ENCODE measurements around the gene SRBD1.

Gene SRBD1

DNA sequence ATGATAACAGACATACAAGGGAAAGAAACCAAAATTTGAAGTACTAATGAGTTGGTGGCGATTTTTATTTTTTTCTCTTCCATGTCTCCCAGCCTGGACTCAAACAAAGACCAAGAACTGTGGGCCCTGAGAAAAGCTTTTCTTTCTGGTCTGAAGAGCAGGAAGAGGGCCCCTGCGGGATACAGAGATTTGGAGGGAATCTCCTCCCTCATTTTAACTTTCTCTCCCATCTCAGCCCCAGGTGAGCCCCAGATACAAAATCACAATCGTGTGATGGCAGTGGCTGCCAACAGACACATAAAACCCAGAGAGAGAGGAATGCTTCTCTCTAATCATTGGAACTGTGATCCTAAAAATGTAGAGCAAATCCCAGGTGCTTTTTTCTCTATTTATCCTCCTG is 20.9 kb upstream of the SRBD1 start:
- Histone ChIP-seq H2AK5ac (ENCODE audit: low read length, severe bottlenecking) (no peak overlapping the region), H3K9ac (ENCODE audit: low read length) (no peak overlapping the region), H2AFZ (ENCODE audit: low read depth, low read length) (no peak overlapping the region), H2BK5ac (ENCODE audit: low read depth, low read length, poor library complexity, severe bottlenecking) (no peak overlapping the region), H3K4ac (ENCODE audit: low read depth in 1 of 2, low read length in 2 of 2) (no peak overlapping the region), H4K91ac (ENCODE audit: low read length) (no peak overlapping the region), H3K9me3 (ENCODE audit: control insufficient read depth, low read length) (no peaks in the 10 kb centered on the region), H3K36me3 (ENCODE audit: control insufficient read depth in 1 of 2, insufficient read depth in 2 of 2, low read depth in 1 of 2, low read length in 2 of 2) (no peaks in the 10 kb centered on the region), H3K79me1 (replicated peaks; ENCODE audit: low read length, poor library complexity, severe bottlenecking) (no peaks in the 10 kb centered on the region), H2BK120ac (ENCODE audit: low read depth, low read length) (no peak overlapping the region), H3K4me3 (ENCODE audit: insufficient read depth in 1 of 2, low read depth in 1 of 2, low read length in 2 of 2) (no peak overlapping the region), H3K18ac (ENCODE audit: low read depth in 1 of 2, low read length in 2 of 2) (no peak overlapping the region), H3K27me3 (ENCODE audit: control insufficient read depth in 1 of 2, insufficient read depth in 1 of 2, low read length in 2 of 2) (peaks cover 0 to 6% of the 10 kb centered on the region in 2 experiments), H3K4me1 (ENCODE audit: control insufficient read depth, insufficient read depth, low read depth, low read length) (peaks cover 3% of the 10 kb centered on the region), H3K27ac (ENCODE audit: low read length, poor library complexity, severe bottlenecking) (no peak overlapping the region), H3K4me2 (ENCODE audit: low read length, poor library complexity, severe bottlenecking) (no peak overlapping the region), H3K14ac (ENCODE audit: low read length in 2 of 2) (no peak overlapping the region), H4K8ac (ENCODE audit: low read length) (no peak overlapping the region), H2BK12ac (ENCODE audit: low read length in 2 of 2) (no peak overlapping the region), H3K23ac (ENCODE audit: low read length in 2 of 2) (no peak overlapping the region), H2BK15ac (ENCODE audit: low read depth, poor library complexity, severe bottlenecking) (no peak overlapping the region)
- 17% methylated on average over 2 of the region's 3 CpGs for WGBS
- no peak for DNase-seq

DNA sequence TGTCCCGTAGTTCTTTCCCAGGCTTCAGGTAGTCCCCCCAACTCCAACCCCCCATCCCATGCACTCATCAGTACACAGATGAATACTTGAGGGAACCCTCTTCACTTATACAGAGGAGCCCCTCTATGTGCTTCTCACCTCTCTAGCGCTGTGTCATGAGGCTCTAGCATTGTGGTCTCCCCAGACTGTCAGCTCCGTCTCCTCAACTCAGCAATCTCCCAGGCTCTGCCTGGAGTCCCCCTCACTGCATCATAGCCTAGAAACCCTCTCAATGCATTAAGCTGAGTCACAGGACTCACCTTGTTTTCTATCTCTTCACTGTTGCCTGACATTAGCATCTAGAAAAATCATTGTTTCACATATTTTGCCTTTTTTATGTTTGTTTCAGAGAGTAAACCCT is 20.3 kb upstream of the SRBD1 start:
- Histone ChIP-seq H3K27me3 (ENCODE audit: control insufficient read depth in 1 of 2, insufficient read depth in 1 of 2, low read length in 2 of 2) (peaks cover 0 to 9% of the 10 kb centered on the region in 2 experiments), H3K4ac (ENCODE audit: low read depth in 1 of 2, low read length in 2 of 2) (no peak overlapping the region), H2AK5ac (ENCODE audit: low read length, severe bottlenecking) (no peak overlapping the region), H4K8ac (ENCODE audit: low read length) (no peak overlapping the region), H3K9ac (ENCODE audit: low read length) (no peak overlapping the region), H2BK12ac (ENCODE audit: low read length in 2 of 2) (no peak overlapping the region), H3K23ac (ENCODE audit: low read length in 2 of 2) (no peak overlapping the region), H4K91ac (ENCODE audit: low read length) (no peak overlapping the region), H3K36me3 (ENCODE audit: control insufficient read depth in 1 of 2, insufficient read depth in 2 of 2, low read depth in 1 of 2, low read length in 2 of 2) (no peaks in the 10 kb centered on the region), H2BK120ac (ENCODE audit: low read depth, low read length) (no peak overlapping the region), H3K14ac (ENCODE audit: low read length in 2 of 2) (no peak overlapping the region), H3K4me2 (ENCODE audit: low read length, poor library complexity, severe bottlenecking) (no peak overlapping the region), H3K18ac (ENCODE audit: low read depth in 1 of 2, low read length in 2 of 2) (no peak overlapping the region), H3K4me1 (ENCODE audit: control insufficient read depth, insufficient read depth, low read depth, low read length) (peaks cover 3% of the 10 kb centered on the region), H3K4me3 (ENCODE audit: insufficient read depth in 1 of 2, low read depth in 1 of 2, low read length in 2 of 2) (no peak overlapping the region), H3K27ac (ENCODE audit: low read length, poor library complexity, severe bottlenecking) (no peak overlapping the region), H2AFZ (ENCODE audit: low read depth, low read length) (no peak overlapping the region), H2BK15ac (ENCODE audit: low read depth, poor library complexity, severe bottlenecking) (no peak overlapping the region), H3K9me3 (ENCODE audit: control insufficient read depth, low read length) (no peaks in the 10 kb centered on the region), H3K79me1 (replicated peaks; ENCODE audit: low read length, poor library complexity, severe bottlenecking) (no peaks in the 10 kb centered on the region), H2BK5ac (ENCODE audit: low read depth, low read length, poor library complexity, severe bottlenecking) (no peak overlapping the region)
- 92% methylated on average over 3 of the region's 3 CpGs for WGBS
- no peak for DNase-seq

DNA sequence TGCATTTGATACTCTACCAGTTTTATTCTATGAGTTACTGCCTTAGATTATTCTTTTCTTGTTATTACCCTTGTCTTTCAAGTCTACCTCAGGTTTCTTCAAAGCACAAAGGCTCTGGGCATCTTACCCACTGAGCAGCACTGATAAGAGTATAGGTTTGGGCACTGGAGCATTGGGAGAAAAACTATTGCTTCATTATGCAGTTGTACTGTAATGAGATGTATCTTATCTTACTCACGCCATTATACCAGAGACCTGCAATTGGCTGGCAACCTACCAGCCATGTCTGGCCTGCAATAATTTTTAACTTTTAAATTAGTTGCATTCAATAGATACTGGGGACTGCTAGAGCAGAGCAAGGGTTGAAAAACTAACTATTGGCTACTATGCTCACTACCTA is 18.9 kb upstream of the SRBD1 start:
- H3K4me1 ChIP-seq (ENCODE audit: control insufficient read depth, insufficient read depth, low read depth, low read length): peaks cover 3% of the 10 kb centered on the region
- H4K91ac ChIP-seq (ENCODE audit: low read length): no peak overlapping the region
- H3K9me3 ChIP-seq (ENCODE audit: control insufficient read depth, low read length): no peaks in the 10 kb centered on the region
- H3K27ac ChIP-seq (ENCODE audit: low read length, poor library complexity, severe bottlenecking): no peak overlapping the region
- H3K4ac ChIP-seq (ENCODE audit: low read depth in 1 of 2, low read length in 2 of 2): no peak overlapping the region
- no peak overlapping the region for H2AK5ac ChIP-seq (ENCODE audit: low read length, severe bottlenecking)
- no peak overlapping the region for H3K23ac ChIP-seq (ENCODE audit: low read length in 2 of 2)
- H2AFZ ChIP-seq (ENCODE audit: low read depth, low read length): no peak overlapping the region
- H3K27me3 ChIP-seq (ENCODE audit: control insufficient read depth in 1 of 2, insufficient read depth in 1 of 2, low read length in 2 of 2): peaks cover 0 to 9% of the 10 kb centered on the region in 2 experiments
- no peaks in the 10 kb centered on the region for H3K36me3 ChIP-seq (ENCODE audit: control insufficient read depth in 1 of 2, insufficient read depth in 2 of 2, low read depth in 1 of 2, low read length in 2 of 2)
- H2BK120ac ChIP-seq (ENCODE audit: low read depth, low read length): no peak overlapping the region
- H3K4me3 ChIP-seq (ENCODE audit: insufficient read depth in 1 of 2, low read depth in 1 of 2, low read length in 2 of 2): no peak overlapping the region
- DNase-seq: no peak
- H2BK15ac ChIP-seq (ENCODE audit: low read depth, poor library complexity, severe bottlenecking): no peak overlapping the region
- no peak overlapping the region for H2BK12ac ChIP-seq (ENCODE audit: low read length in 2 of 2)
- no peak overlapping the region for H3K14ac ChIP-seq (ENCODE audit: low read length in 2 of 2)
- no peak overlapping the region for H2BK5ac ChIP-seq (ENCODE audit: low read depth, low read length, poor library complexity, severe bottlenecking)
- no peak overlapping the region for H3K9ac ChIP-seq (ENCODE audit: low read length)
- H4K8ac ChIP-seq (ENCODE audit: low read length): no peak overlapping the region
- no peak overlapping the region for H3K18ac ChIP-seq (ENCODE audit: low read depth in 1 of 2, low read length in 2 of 2)
- 100% methylated on average over 1 of the region's 1 CpG for WGBS
- H3K79me1 ChIP-seq (replicated peaks; ENCODE audit: low read length, poor library complexity, severe bottlenecking): no peaks in the 10 kb centered on the region
- H3K4me2 ChIP-seq (ENCODE audit: low read length, poor library complexity, severe bottlenecking): no peak overlapping the region

DNA sequence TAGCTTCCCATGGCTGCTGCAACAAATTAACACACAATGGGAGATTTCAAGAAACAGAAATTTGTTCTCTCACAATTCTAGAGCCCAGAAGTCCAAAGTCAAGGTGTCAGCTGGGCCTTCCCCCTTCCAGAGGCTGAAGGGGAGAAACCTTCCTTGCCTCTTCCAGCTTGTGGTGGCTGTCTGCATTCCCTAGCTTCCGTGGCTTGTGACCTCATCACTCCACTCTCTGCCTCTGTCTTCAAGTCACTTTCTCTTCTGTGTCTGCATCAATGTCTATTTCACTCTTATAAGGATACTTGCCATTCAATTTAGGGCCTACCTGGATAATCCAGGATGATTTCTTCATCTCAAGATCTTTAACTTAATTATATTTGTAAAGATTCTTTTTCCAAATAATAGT is 16.8 kb upstream of the SRBD1 start:
- H2BK5ac ChIP-seq (ENCODE audit: low read depth, low read length, poor library complexity, severe bottlenecking): no peak overlapping the region
- H3K27me3 ChIP-seq (ENCODE audit: control insufficient read depth in 1 of 2, insufficient read depth in 1 of 2, low read length in 2 of 2): peaks cover 0 to 9% of the 10 kb centered on the region in 2 experiments
- no peak overlapping the region for H3K4ac ChIP-seq (ENCODE audit: low read depth in 1 of 2, low read length in 2 of 2)
- no peak overlapping the region for H2BK12ac ChIP-seq (ENCODE audit: low read length in 2 of 2)
- no peak overlapping the region for H2BK120ac ChIP-seq (ENCODE audit: low read depth, low read length)
- no peak overlapping the region for H4K91ac ChIP-seq (ENCODE audit: low read length)
- no peak overlapping the region for H4K8ac ChIP-seq (ENCODE audit: low read length)
- no peak overlapping the region for H2AFZ ChIP-seq (ENCODE audit: low read depth, low read length)
- H3K27ac ChIP-seq (ENCODE audit: low read length, poor library complexity, severe bottlenecking): no peak overlapping the region
- DNase-seq: peak; percentile 76
- H3K79me1 ChIP-seq (replicated peaks; ENCODE audit: low read length, poor library complexity, severe bottlenecking): no peaks in the 10 kb centered on the region
- H3K9ac ChIP-seq (ENCODE audit: low read length): no peak overlapping the region
- peaks cover 3% of the 10 kb centered on the region for H3K4me1 ChIP-seq (ENCODE audit: control insufficient read depth, insufficient read depth, low read depth, low read length)
- H3K4me2 ChIP-seq (ENCODE audit: low read length, poor library complexity, severe bottlenecking): no peak overlapping the region
- H3K36me3 ChIP-seq (ENCODE audit: control insufficient read depth in 1 of 2, insufficient read depth in 2 of 2, low read depth in 1 of 2, low read length in 2 of 2): no peaks in the 10 kb centered on the region
- no peak overlapping the region for H3K4me3 ChIP-seq (ENCODE audit: insufficient read depth in 1 of 2, low read depth in 1 of 2, low read length in 2 of 2)
- WGBS: 20% methylated on average over 1 of the region's 1 CpG
- peak overlapping the region in 1 of 2 experiments; percentile 40 for H3K18ac ChIP-seq (ENCODE audit: low read depth in 1 of 2, low read length in 2 of 2)
- no peaks in the 10 kb centered on the region for H3K9me3 ChIP-seq (ENCODE audit: control insufficient read depth, low read length)
- H3K14ac ChIP-seq (ENCODE audit: low read length in 2 of 2): no peak overlapping the region
- no peak overlapping the region for H2AK5ac ChIP-seq (ENCODE audit: low read length, severe bottlenecking)
- H3K23ac ChIP-seq (ENCODE audit: low read length in 2 of 2): no peak overlapping the region
- no peak overlapping the region for H2BK15ac ChIP-seq (ENCODE audit: low read depth, poor library complexity, severe bottlenecking)
